NK-92 (cell line): ENCODE measurements around the gene FGF5.
"Not testable (repeated sequence)": the region's sequence is repeated elsewhere in the genome, so short reads cannot be mapped to it uniquely, and the experiment has no call there.

Experiments used
- DNase-seq: peaks from one replicate; lab custom pipeline; 2025; ENCODE audit not compliant: unreplicated experiment; lab: John Stamatoyannopoulos, UW

Gene FGF5

GRCh38 chr4:80266253-80266901 lies at the start of gene FGF5:
Gene FGF5, plus strand, starts transcription at chr4:80266664. Its CDS starts 161 bp downstream, at chr4:80266825.
- DNase-seq = no peak

- DNase-seq = no peak
Observed at GRCh38 chr4:80219301-80220025, 47.0 kb upstream of the FGF5 start.

- DNase-seq = no peak
Observed at GRCh38 chr4:80220711-80221110, 45.8 kb upstream of the FGF5 start.

GRCh38 chr4:80221161-80221560 lies 45.3 kb upstream of the FGF5 start:
- DNase-seq = no peak

- DNase-seq = no peak
Observed at GRCh38 chr4:80225595-80225994, 40.9 kb upstream of the FGF5 start.

GRCh38 chr4:80226094-80226493 lies 40.4 kb upstream of the FGF5 start:
- DNase-seq = no peak

GRCh38 chr4:80228460-80228859 lies 38.0 kb upstream of the FGF5 start:
- DNase-seq = no peak

GRCh38 chr4:80229128-80229527 lies 37.3 kb upstream of the FGF5 start:
- DNase-seq = no peak

- no peak for DNase-seq
Observed at GRCh38 chr4:80229590-80229989, 36.9 kb upstream of the FGF5 start.

- DNase-seq = no peak
Observed at GRCh38 chr4:80231180-80231579, 35.3 kb upstream of the FGF5 start.

- no peak for DNase-seq
Observed at GRCh38 chr4:80232707-80233370, 33.6 kb upstream of the FGF5 start.

- DNase-seq = no peak
Observed at GRCh38 chr4:80233390-80233789, 33.1 kb upstream of the FGF5 start.

- DNase-seq = no peak
Observed at GRCh38 chr4:80235451-80235850, 31.0 kb upstream of the FGF5 start.

- no peak for DNase-seq
Observed at GRCh38 chr4:80237992-80238391, 28.5 kb upstream of the FGF5 start.

GRCh38 chr4:80239480-80240150 lies 26.8 kb upstream of the FGF5 start:
- DNase-seq = no peak

- no peak for DNase-seq
Observed at GRCh38 chr4:80240976-80241375, 25.5 kb upstream of the FGF5 start.

GRCh38 chr4:80243274-80244018 lies 23.0 kb upstream of the FGF5 start:
- DNase-seq = no peak

GRCh38 chr4:80247484-80247883 lies 19.0 kb upstream of the FGF5 start:
- DNase-seq = not testable (repeated sequence)

GRCh38 chr4:80249144-80249543 lies 17.3 kb upstream of the FGF5 start:
- no peak for DNase-seq

- no peak for DNase-seq
Observed at GRCh38 chr4:80252427-80252826, 14.0 kb upstream of the FGF5 start.

GRCh38 chr4:80252953-80253352 lies 13.5 kb upstream of the FGF5 start:
- DNase-seq = no peak
